HG03139 (cell line): ENCODE results near the gene DTD2.
"Not testable (repeated sequence)": the region's sequence is repeated elsewhere in the genome, so short reads cannot be mapped to it uniquely, and the experiment has no call there.

Experiments
- ATAC-seq: cut with Tn5 transposase; IDR thresholded peaks from one replicate; pipeline ENCODE4 v1.9.1; 2021; ENCODE audit not compliant: unreplicated experiment

DTD2 gene

GRCh38 chr14:31442284-31442683 lies 15.0 kb downstream of the DTD2 start:
- no peak for ATAC-seq

GRCh38 chr14:31441273-31442111 lies 15.8 kb downstream of the DTD2 start:
- ATAC-seq, result no peak

- no peak for ATAC-seq
Observed at GRCh38 chr14:31440280-31440679, 17.0 kb downstream of the DTD2 start.

- ATAC-seq, result no peak
Observed at GRCh38 chr14:31439561-31439960, 17.7 kb downstream of the DTD2 start.

GRCh38 chr14:31437045-31437691 lies 20.1 kb downstream of the DTD2 start:
- not testable (repeated sequence) for ATAC-seq

- ATAC-seq, result no peak
Observed at GRCh38 chr14:31435276-31435675, 22.0 kb downstream of the DTD2 start.

- ATAC-seq, result no peak
Observed at GRCh38 chr14:31430634-31431264, 26.6 kb downstream of the DTD2 start.

- ATAC-seq, result no peak
Observed at GRCh38 chr14:31429791-31430190, 27.5 kb downstream of the DTD2 start.

- no peak for ATAC-seq
Observed at GRCh38 chr14:31428011-31428410, 29.3 kb downstream of the DTD2 start.

GRCh38 chr14:31426663-31427062 lies 30.6 kb downstream of the DTD2 start:
- no peak for ATAC-seq

- ATAC-seq, result no peak
Observed at GRCh38 chr14:31425905-31426304, 31.4 kb downstream of the DTD2 start.

GRCh38 chr14:31421200-31421599 lies 36.1 kb downstream of the DTD2 start:
- no peak for ATAC-seq

- ATAC-seq, result peak; percentile 97
Observed at GRCh38 chr14:31420319-31421111, 36.8 kb downstream of the DTD2 start, which contains the start of gene HEATR5A. Gene HEATR5A, minus strand, starts transcription at chr14:31420550. Its CDS starts 17,575 bp downstream, at chr14:31402975.

- peak; percentile 12 for ATAC-seq
Observed at GRCh38 chr14:31419967-31420318, 37.4 kb downstream of the DTD2 start.

GRCh38 chr14:31419179-31419966 lies 37.9 kb downstream of the DTD2 start:
- no peak for ATAC-seq

GRCh38 chr14:31418440-31418839 lies 38.9 kb downstream of the DTD2 start:
- ATAC-seq, result no peak

- no peak for ATAC-seq
Observed at GRCh38 chr14:31414190-31414833, 43.0 kb downstream of the DTD2 start.

GRCh38 chr14:31411218-31411727 lies 46.0 kb downstream of the DTD2 start:
- no peak for ATAC-seq

- ATAC-seq, result no peak
Observed at GRCh38 chr14:31410048-31410650, 47.2 kb downstream of the DTD2 start.
